ENCODE results near the gene PANK4. TPM values are rescaled to one million over a fixed set of nuclear protein-coding genes. Genes with fewer than 3 reads are reported as not detected.

PANK4 gene
- total RNA-seq, 1 donor from 2014 or later, result 26.1 TPM

DNA sequence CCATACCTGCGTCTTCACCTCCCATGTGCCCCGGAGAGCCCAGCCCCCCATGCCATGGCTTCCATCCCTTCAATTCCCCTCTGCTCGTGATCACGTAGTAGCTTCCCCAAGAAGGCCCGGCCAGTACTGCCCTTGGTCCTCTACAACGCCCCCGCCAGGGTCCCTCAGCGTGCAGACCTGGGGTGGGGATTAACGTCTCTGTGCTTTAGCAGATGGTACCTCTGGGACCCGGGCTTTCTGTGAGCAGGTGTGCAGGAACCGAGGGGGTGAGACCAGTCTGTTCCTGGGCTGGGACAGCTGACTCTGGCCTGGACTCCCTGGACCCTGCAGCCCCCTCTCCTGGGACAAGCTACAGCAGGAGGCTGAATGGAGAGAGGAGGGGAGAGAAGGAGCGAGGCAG lies 49.1 kb downstream of the PANK4 start:
- H3K4me1 ChIP-seq (ENCODE audit: control insufficient read depth in 3 of 3, insufficient read depth in 3 of 3, low read length in 3 of 3), result peaks cover 5 to 15% (median 11%) of the 10 kb centered on the region in 3 donors
- peaks cover 0 to 7% (median 2%) of the 10 kb centered on the region in 3 donors for H3K27me3 ChIP-seq (ENCODE audit: control insufficient read depth in 3 of 3, insufficient read depth in 3 of 3, low read length in 3 of 3)
- no peaks in the 10 kb centered on the region for H3K36me3 ChIP-seq (ENCODE audit: control insufficient read depth in 3 of 3, insufficient read depth in 3 of 3, low read length in 3 of 3)
- no peak overlapping the region for H3K9ac ChIP-seq (ENCODE audit: low read depth in 1 of 3, low read length in 3 of 3)
- H3K9me3 ChIP-seq (ENCODE audit: control insufficient read depth in 3 of 3, low read length in 3 of 3), result no peaks in the 10 kb centered on the region
- no peak overlapping the region for H3K4me3 ChIP-seq (ENCODE audit: low read length in 3 of 3)
- no peak overlapping the region for H3K27ac ChIP-seq (ENCODE audit: low read depth, low read length)

DNA sequence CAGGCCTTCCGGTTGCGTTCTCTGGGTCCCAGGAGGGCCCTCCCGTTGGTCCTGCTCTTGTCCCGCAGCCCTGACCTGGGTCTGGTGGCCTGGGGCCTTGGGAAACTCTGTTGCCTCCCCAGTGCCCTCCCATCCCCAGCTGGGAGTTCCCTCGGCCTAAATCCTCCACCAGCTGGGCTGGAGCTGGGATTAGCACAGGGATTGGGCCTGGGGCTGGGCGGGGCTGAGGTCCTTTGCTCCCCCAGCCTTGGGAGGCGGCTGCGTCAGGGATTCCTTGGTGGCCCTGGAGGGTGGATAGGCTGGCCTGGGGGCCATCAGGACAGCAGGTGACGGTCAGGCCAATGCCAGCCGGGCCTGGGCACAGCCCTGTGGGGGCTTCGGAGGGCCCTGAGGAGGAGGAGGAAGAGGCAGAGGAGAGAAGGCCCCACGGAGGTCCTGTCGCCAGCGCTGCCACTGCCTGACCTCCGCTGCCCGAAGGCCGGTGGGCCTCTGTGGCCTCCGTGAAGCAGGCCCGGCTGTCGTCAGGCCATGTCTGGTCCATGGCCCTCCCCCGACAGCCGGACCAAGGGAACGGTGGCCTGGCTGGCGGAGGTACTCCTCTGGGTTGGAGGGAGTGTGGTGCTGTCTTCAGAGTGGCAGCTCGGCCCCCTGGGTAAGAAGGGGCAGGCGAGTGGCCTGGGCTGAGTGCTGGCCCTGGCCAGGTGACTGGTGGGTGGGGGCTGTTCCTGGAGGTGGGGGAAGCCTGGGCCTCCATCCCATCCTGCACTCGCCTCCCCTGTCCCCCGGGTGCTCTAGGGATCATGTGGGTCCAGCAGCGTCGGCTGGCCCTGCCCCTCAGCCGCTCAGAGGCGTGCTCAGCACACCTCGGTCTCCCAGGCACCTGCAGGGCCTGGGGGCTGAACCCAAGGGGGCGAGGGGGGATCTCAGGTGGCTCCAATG lies 50.1 kb downstream of the PANK4 start, which contains the start of gene PLCH2:
Gene PLCH2, plus strand, starts transcription at position 229 of the 939 bp plus-strand sequence. Its CDS starts 300 bp downstream, at position 529.
- Histone ChIP-seq H3K36me3 (ENCODE audit: control insufficient read depth in 3 of 3, insufficient read depth in 3 of 3, low read length in 3 of 3) (no peaks in the 10 kb centered on the region), H3K4me3 (ENCODE audit: low read length in 3 of 3) (peak within 1 kb of the TSS in 1 of 3 donors; percentile 13), H3K4me1 (ENCODE audit: control insufficient read depth in 3 of 3, insufficient read depth in 3 of 3, low read length in 3 of 3) (peaks cover 5 to 15% (median 11%) of the 10 kb centered on the region in 3 donors), H3K27ac (ENCODE audit: low read depth, low read length) (no peak within 1 kb of the TSS), H3K9ac (ENCODE audit: low read depth in 1 of 3, low read length in 3 of 3) (peak within 1 kb of the TSS in 1 of 3 donors; percentile 50), H3K9me3 (ENCODE audit: control insufficient read depth in 3 of 3, low read length in 3 of 3) (no peaks in the 10 kb centered on the region), H3K27me3 (ENCODE audit: control insufficient read depth in 3 of 3, insufficient read depth in 3 of 3, low read length in 3 of 3) (peaks cover 0 to 13% (median 4%) of the 10 kb centered on the region in 3 donors)

DNA sequence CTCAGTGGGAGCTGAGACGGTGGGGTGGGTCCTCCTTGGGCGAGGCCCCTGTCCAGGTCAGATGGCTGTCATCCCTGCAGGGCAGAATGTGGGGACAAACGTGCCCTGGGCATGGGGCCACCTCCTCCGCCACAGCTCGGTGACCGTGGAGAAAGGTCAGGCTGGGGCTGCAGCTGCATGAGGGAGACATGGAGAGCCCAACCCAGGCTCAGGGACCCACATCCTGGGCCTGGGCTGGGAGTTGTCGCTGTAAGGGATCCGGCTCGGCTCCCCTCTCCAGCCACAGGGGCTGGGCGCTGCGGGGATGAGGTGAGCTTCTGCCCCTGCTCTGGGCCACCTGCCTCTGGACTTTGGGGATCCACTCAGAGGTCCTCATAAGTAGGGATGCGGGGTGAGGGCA lies 50.8 kb downstream of the PANK4 start:
- H3K4me1 ChIP-seq (ENCODE audit: control insufficient read depth in 3 of 3, insufficient read depth in 3 of 3, low read length in 3 of 3), result peaks cover 5 to 15% (median 11%) of the 10 kb centered on the region in 3 donors
- peaks cover 4 to 20% (median 11%) of the 10 kb centered on the region in 3 donors for H3K27me3 ChIP-seq (ENCODE audit: control insufficient read depth in 3 of 3, insufficient read depth in 3 of 3, low read length in 3 of 3)
- no peak overlapping the region for H3K27ac ChIP-seq (ENCODE audit: low read depth, low read length)

DNA sequence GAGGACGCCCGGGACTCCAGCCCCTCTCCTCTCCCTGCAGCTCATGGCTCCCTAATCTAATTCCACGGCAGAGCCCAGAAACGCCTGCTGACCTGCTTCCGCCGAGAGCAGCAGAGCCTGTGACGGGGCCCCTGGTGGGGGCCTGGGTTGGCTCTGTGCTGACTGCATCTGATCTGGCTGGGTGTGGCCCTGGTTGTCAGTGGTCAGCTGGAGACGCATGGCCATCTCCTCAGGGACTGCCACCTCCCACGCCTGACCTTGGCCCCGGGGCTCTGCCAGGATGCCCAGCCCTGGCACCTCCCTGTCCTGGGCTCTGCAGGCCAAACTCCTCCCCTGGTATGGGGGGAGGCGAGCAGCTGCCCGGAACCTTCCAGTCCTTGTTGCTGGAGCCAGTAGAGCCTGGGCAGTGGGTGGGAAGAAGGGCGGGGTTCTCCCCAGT lies 51.4 kb downstream of the PANK4 start:
- H3K27ac ChIP-seq (ENCODE audit: low read depth, low read length), result no peak overlapping the region
- H3K4me1 ChIP-seq (ENCODE audit: control insufficient read depth in 3 of 3, insufficient read depth in 3 of 3, low read length in 3 of 3), result peaks cover 5 to 15% (median 11%) of the 10 kb centered on the region in 3 donors

More for the DNA sequence above, 50.8 kb downstream of the PANK4 start:
- peak overlapping the region in 1 of 3 donors; percentile 13 for H3K4me3 ChIP-seq (ENCODE audit: low read length in 3 of 3)
- peak overlapping the region in 1 of 3 donors; percentile 50 for H3K9ac ChIP-seq (ENCODE audit: low read depth in 1 of 3, low read length in 3 of 3)
- H3K36me3 ChIP-seq (ENCODE audit: control insufficient read depth in 3 of 3, insufficient read depth in 3 of 3, low read length in 3 of 3), result no peaks in the 10 kb centered on the region
- H3K9me3 ChIP-seq (ENCODE audit: control insufficient read depth in 3 of 3, low read length in 3 of 3), result no peaks in the 10 kb centered on the region

DNA sequence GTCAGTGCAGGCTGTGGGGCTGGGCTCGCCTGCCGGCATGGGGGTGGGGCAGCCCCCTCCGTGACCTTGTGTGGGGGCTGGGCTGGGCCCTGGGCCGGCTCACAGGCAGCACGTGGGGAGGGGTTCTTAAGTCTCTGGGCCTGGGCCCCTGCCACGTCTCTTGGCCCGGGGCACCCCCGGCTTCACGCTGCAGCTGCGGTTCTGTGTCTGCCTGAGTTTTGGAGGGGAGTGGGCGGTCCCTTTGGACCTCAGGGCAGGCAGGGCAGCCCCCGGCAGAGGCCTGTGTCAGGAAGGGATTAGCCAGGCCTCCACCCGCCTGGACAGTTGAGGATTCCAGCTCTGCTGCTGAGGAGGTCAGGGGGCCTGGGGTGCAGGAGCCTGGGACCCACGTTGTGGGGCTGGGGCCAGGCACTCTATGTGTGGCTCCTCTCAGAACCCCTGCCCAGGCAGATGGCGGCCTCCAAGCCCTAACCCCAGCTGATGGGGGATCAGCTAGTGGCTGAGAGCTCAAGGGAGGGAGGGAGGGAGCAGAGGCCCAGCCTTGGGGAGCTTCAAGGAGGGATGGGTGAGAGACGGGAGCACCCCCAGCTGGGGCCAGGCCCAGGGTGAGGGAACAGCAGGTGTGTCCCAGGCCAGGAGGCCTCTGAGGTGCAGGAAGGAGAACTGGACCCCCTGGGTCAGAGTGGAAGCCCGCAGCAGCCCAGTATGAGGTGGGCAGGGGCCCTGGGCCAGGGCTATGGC lies 52.1 kb downstream of the PANK4 start:
- Histone ChIP-seq H3K36me3 (ENCODE audit: control insufficient read depth in 3 of 3, insufficient read depth in 3 of 3, low read length in 3 of 3) (no peaks in the 10 kb centered on the region), H3K4me3 (ENCODE audit: low read length in 3 of 3) (no peak overlapping the region), H3K9me3 (ENCODE audit: control insufficient read depth in 3 of 3, low read length in 3 of 3) (no peaks in the 10 kb centered on the region), H3K9ac (ENCODE audit: low read depth in 1 of 3, low read length in 3 of 3) (peak overlapping the region in 1 of 3 donors; percentile 40), H3K27me3 (ENCODE audit: control insufficient read depth in 3 of 3, insufficient read depth in 3 of 3, low read length in 3 of 3) (peaks cover 9 to 28% (median 19%) of the 10 kb centered on the region in 3 donors), H3K27ac (ENCODE audit: low read depth, low read length) (no peak overlapping the region), H3K4me1 (ENCODE audit: control insufficient read depth in 3 of 3, insufficient read depth in 3 of 3, low read length in 3 of 3) (peaks cover 5 to 15% (median 11%) of the 10 kb centered on the region in 3 donors)

More for the DNA sequence above, 51.4 kb downstream of the PANK4 start:
- no peaks in the 10 kb centered on the region for H3K36me3 ChIP-seq (ENCODE audit: control insufficient read depth in 3 of 3, insufficient read depth in 3 of 3, low read length in 3 of 3)
- peak overlapping the region in 1 of 3 donors; percentile 50 for H3K9ac ChIP-seq (ENCODE audit: low read depth in 1 of 3, low read length in 3 of 3)
- H3K27me3 ChIP-seq (ENCODE audit: control insufficient read depth in 3 of 3, insufficient read depth in 3 of 3, low read length in 3 of 3), result peaks cover 5 to 25% (median 15%) of the 10 kb centered on the region in 3 donors
- H3K4me3 ChIP-seq (ENCODE audit: low read length in 3 of 3), result peak overlapping the region in 1 of 3 donors; percentile 13
- H3K9me3 ChIP-seq (ENCODE audit: control insufficient read depth in 3 of 3, low read length in 3 of 3), result no peaks in the 10 kb centered on the region

DNA sequence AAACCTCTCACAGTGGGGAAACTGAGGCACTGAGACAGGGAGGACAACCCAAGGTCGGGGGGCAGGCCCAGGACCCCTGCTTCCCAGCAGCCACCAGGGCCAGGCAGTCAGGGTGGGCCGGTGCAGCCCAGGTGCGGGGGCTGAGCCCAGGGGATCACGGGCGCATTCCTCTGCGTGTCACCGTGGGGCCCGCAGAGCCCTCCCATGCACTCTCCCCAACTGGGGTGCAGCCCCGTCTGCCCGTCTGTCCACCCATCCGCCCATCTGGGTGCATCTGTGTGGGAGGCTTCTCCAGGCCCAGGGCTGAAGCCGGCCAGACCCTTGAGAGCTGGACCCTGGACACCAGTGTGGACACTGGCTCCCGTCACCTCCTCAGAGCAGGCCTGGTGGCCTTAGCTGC lies 53.2 kb downstream of the PANK4 start:
- Histone ChIP-seq H3K36me3 (ENCODE audit: control insufficient read depth in 3 of 3, insufficient read depth in 3 of 3, low read length in 3 of 3) (no peaks in the 10 kb centered on the region), H3K4me1 (ENCODE audit: control insufficient read depth in 3 of 3, insufficient read depth in 3 of 3, low read length in 3 of 3) (peaks cover 5 to 15% (median 11%) of the 10 kb centered on the region in 3 donors), H3K27me3 (ENCODE audit: control insufficient read depth in 3 of 3, insufficient read depth in 3 of 3, low read length in 3 of 3) (peaks cover 19 to 35% (median 30%) of the 10 kb centered on the region in 3 donors), H3K27ac (ENCODE audit: low read depth, low read length) (no peak overlapping the region), H3K4me3 (ENCODE audit: low read length in 3 of 3) (no peak overlapping the region), H3K9ac (ENCODE audit: low read depth in 1 of 3, low read length in 3 of 3) (no peak overlapping the region), H3K9me3 (ENCODE audit: control insufficient read depth in 3 of 3, low read length in 3 of 3) (no peaks in the 10 kb centered on the region)

DNA sequence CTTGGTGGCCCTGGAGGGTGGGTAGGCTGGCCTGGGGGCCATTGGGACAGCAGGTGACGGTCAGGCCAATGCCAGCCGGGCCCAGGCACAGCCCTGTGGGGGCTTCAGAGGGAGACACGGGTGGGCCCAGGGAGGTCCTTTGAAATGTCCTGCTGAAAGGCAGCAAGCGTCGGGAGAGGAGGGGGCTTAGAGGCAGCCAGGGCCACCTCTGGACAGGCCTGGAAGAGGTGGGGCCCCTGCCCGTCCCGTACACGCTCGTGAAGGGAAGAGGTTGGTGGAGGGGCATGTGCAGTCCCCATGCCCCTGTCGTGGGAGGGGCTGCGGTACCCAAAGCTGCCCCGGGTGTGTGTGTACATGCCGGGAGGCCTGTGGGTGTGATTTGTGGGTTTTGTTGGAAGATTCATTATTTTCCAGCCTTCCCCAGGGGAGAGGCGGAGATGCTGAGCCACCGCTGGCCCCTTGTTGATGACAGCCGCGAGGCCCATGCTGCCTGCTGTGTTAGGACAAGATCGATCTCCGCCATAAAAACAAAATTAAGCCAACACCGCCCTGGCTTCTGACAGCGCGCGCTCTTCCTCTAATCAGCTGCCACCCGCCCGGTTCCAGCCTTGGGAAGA lies 53.7 kb downstream of the PANK4 start:
- Histone ChIP-seq H3K27me3 (ENCODE audit: control insufficient read depth in 3 of 3, insufficient read depth in 3 of 3, low read length in 3 of 3) (peaks cover 24 to 40% (median 35%) of the 10 kb centered on the region in 3 donors), H3K36me3 (ENCODE audit: control insufficient read depth in 3 of 3, insufficient read depth in 3 of 3, low read length in 3 of 3) (no peaks in the 10 kb centered on the region), H3K9me3 (ENCODE audit: control insufficient read depth in 3 of 3, low read length in 3 of 3) (no peaks in the 10 kb centered on the region), H3K9ac (ENCODE audit: low read depth in 1 of 3, low read length in 3 of 3) (no peak overlapping the region), H3K4me3 (ENCODE audit: low read length in 3 of 3) (no peak overlapping the region), H3K4me1 (ENCODE audit: control insufficient read depth in 3 of 3, insufficient read depth in 3 of 3, low read length in 3 of 3) (peaks cover 5 to 15% (median 11%) of the 10 kb centered on the region in 3 donors), H3K27ac (ENCODE audit: low read depth, low read length) (no peak overlapping the region)

DNA sequence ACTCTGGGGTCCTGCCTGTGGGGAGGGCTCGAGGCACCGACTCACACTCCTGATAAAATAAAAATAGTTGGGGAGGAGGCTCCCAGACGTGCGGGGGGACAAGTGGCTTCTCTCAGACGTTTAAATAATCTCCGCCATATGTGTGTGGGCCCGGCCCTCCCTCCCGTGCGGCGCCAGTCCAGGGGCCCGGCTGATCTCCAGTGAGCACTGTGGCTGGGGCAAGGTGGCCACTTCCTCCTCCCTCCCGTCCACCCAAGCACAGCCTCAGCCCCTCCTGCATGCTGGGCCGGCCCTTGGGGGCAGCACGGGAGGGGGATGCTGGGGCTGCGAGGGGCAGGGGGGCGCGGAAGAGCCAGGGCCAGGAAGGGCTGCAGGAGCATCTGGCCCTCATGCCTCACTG lies 54.3 kb downstream of the PANK4 start:
- Histone ChIP-seq H3K9me3 (ENCODE audit: control insufficient read depth in 3 of 3, low read length in 3 of 3) (no peaks in the 10 kb centered on the region), H3K36me3 (ENCODE audit: control insufficient read depth in 3 of 3, insufficient read depth in 3 of 3, low read length in 3 of 3) (no peaks in the 10 kb centered on the region), H3K27ac (ENCODE audit: low read depth, low read length) (no peak overlapping the region), H3K9ac (ENCODE audit: low read depth in 1 of 3, low read length in 3 of 3) (no peak overlapping the region), H3K27me3 (ENCODE audit: control insufficient read depth in 3 of 3, insufficient read depth in 3 of 3, low read length in 3 of 3) (peaks cover 27 to 45% (median 41%) of the 10 kb centered on the region in 3 donors), H3K4me1 (ENCODE audit: control insufficient read depth in 3 of 3, insufficient read depth in 3 of 3, low read length in 3 of 3) (peaks cover 5 to 15% (median 11%) of the 10 kb centered on the region in 3 donors), H3K4me3 (ENCODE audit: low read length in 3 of 3) (no peak overlapping the region)

DNA sequence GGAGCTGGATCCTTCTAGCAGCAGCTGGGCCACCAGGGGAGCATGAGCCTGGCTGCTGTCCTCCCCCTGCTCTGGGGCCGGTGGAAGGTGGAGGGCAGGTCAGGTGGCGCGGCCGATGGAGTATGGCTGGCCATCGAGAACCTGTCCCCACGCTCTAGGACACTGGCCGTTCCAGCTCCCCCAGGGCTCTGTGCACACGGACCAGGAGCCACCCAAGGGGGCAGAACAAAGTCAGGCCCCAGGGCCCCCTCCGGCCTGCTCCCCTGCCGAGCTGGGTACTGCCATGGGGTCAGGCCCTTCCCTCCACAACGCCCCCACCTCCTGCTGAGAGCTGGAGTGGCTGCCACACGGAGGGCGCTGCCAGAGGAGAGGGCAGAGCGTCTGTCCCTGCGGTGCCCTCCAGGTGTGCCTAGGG lies 54.8 kb downstream of the PANK4 start:
- no peaks in the 10 kb centered on the region for H3K36me3 ChIP-seq (ENCODE audit: control insufficient read depth in 3 of 3, insufficient read depth in 3 of 3, low read length in 3 of 3)
- H3K4me1 ChIP-seq (ENCODE audit: control insufficient read depth in 3 of 3, insufficient read depth in 3 of 3, low read length in 3 of 3), result peaks cover 5 to 15% (median 11%) of the 10 kb centered on the region in 3 donors
- no peak overlapping the region for H3K27ac ChIP-seq (ENCODE audit: low read depth, low read length)
- H3K27me3 ChIP-seq (ENCODE audit: control insufficient read depth in 3 of 3, insufficient read depth in 3 of 3, low read length in 3 of 3), result peaks cover 30 to 50% (median 46%) of the 10 kb centered on the region in 3 donors
- no peak overlapping the region for H3K9ac ChIP-seq (ENCODE audit: low read depth in 1 of 3, low read length in 3 of 3)
- H3K9me3 ChIP-seq (ENCODE audit: control insufficient read depth in 3 of 3, low read length in 3 of 3), result no peaks in the 10 kb centered on the region
- H3K4me3 ChIP-seq (ENCODE audit: low read length in 3 of 3), result no peak overlapping the region
